HK-2 (cell line): ENCODE results near the gene HIVEP3.

Experiments used
- DNase-seq: peaks from one replicate; pipeline ENCODE4 v3.0.0-alpha.2; 2018; ENCODE audit not compliant: unreplicated experiment

HIVEP3 gene

DNA sequence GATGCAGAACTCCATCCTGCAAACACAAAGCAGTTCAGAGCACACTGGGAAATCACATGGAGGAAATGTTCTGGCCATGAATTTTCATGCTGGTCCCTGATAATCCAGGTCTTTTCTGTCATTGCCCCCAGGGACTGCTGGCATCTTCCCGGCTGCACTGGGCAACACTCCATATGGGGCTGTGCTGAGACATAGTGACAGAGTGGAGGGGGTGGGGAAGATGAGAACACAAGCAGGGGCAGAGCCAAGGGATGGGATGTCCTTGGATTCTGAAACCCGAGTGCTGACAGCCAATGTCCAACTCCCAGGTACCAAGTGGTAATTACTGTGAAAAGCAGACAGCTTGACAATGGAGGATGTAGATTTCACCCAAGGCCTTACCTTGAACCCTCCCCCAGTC lies 185.7 kb downstream of the HIVEP3 start:
- DNase-seq = no peak

DNA sequence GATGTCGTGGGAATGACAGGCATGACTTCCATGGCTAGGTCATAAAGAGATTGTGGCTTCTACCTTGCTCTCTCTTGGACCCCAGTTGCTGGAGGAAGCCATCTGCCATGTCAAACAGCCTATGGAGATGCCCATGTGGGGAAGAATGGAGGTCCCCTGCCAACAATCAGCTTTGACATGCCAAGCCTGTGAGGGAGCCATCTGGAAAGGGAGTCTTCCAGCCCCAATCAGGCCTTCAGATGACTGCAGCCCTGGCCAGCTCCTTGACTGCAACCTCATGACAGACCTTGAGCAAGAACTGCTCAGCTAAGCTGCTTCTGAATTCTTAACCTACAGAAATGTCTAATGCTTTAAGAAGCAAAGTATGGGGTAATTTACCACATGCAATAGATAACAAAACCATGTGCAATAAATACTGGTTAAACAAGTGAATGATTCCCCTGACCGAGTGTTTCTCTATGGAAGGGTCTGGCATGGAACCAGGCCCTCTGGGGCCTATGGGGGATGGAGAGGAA lies 187.1 kb downstream of the HIVEP3 start:
- DNase-seq = no peak

DNA sequence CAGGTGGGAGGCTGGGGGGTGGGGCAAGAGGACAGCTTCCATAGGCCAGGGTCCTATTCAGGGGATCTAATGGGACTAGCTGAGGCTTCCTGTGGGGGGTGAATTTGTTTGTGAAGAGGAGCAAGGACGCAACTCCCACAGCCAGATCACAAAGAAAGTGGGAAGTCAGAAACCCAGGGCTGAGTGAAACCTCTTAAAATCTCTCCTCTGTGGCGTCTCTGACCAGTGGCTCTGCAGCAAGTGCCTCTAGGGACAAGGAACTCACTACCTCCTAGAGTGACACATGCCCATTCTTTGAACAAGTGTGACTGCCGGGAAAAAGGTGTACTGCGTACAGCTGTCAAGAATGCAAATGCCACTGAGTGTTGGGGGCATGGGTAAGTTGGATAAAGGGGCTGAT lies 187.9 kb downstream of the HIVEP3 start:
- no peak for DNase-seq

DNA sequence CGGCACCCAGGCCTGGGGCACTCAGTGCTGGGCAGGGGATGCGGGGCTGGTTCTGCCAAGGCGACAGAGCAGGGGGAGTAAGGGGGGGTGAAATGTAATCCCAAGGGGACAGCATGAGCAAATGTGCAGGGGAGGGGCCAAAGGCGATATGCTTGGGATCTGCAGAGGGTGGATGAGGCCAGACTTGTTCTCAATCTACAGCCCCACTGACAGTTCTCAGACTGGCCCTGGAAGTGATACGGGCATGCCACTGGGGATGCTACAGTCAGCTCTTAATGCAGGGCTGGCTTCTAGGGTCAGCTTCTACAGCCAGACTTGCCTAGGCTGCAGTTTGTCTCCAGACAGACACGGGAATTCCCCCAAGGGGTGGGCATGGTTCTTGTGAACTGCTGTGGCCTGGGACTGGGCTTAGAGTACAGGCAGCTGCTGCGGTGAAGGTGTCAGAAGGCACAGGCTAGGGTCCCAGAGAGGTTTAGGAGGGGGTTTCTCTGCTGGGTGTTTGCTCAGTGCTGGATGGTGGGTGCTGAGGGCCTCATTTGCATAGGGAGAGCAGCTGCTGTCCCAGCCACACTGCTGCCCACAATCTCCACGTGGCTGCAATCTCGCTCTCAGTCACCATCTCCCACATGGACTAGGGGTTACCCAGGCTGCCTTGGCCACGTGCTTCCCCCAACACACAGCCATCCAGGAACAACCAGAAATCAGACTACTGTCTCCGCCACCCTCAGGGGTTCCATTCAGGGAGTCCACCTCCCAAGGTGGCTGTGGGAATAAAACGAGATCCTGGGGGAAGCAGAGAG lies 190.1 kb downstream of the HIVEP3 start:
- no peak for DNase-seq

DNA sequence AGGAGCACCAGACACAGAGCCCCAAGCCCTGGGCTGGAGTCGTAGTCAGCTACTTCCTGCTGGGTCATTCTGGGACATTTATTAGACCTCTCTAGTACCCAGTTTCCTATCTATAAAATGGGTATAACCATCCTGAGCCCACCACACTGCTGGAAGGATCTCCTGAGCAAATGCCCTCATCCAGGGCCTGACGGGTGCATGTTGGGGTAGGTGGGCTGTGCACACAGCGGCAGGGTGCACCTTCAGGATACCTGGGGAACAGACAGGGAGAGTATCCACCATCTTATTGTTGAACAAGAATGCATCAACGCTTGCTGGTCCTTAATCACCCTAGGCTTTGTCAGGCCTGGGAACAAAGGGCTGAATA lies 191.0 kb downstream of the HIVEP3 start:
- no peak for DNase-seq

DNA sequence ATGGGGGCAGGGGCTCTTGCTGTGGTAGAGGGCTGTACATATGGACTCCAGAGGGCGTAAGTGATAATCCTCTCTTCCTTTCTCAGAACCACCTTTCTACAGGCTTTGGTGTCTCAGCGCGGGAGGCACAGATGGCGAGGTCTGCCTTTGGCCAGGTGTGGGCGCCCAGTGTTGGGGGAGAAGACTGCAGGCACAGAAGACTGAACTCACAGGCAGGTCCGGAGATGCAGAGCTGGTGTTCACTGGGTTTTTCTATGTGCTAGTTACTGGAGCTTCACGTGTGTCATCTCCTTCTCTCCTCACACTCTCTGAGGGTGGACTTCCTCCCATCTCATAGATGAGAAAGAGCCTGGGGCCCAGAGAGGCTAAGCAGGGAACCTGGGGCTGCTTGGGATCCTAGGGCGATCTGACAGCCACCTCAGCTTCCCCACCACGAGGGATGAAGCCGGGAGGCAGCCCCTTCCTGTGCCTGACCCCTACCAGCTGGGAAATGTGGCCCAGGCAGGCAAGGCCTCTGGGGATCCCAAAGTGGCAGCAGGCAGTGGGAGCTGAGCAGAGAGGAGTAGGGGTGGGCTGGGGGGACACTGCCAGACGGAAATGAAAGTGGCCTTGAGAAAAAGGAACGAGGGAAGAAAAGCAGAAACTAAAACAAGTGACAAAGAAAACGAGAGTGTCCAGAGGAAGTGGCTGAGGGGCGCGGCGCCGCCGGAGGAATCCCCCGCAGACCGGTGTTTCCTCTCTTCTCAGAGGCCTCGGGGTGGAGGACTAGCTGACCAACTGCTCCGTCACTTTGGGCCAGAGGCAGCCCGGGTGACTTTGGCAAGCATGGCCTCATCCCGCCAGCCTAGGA lies 191.6 kb downstream of the HIVEP3 start:
- DNase-seq = no peak

DNA sequence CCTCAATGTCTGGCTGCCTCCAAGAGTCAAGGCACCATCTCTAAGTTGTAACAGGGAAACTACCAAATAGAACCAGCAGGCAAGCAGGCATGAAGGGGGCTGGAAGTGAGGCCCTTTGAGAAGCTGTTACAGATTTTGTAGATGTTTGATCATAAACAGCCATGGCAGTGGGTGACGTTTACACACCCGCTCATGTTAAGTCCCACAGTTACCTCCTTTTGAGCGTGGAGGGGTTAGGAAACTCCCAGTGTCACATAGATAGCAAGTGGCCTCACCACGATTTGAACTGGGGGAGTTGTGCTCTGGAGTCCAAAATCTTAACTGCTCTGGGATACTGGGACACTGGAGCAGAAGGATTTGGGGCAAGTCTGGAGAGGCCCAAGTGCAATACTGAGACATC lies 192.4 kb downstream of the HIVEP3 start:
- no peak for DNase-seq

DNA sequence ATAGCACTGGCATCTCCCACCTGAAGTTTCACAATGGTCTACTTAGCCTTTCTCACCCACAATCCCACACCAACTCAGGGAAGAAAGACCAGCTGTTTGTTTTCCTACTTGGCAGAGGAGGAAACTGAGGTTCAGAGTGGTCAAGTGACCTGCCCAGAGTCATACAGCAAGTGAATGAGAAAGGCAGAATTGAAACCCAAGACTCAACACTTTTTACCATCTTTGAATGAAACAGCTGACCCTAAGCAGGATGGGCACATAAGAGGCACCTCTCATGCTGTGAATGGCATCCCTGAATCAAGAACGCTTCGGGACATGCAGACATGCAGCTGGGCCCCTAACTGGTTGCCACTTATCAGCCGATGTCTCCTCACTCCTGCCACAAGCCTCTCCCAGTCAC lies 193.8 kb downstream of the HIVEP3 start:
- DNase-seq = no peak

DNA sequence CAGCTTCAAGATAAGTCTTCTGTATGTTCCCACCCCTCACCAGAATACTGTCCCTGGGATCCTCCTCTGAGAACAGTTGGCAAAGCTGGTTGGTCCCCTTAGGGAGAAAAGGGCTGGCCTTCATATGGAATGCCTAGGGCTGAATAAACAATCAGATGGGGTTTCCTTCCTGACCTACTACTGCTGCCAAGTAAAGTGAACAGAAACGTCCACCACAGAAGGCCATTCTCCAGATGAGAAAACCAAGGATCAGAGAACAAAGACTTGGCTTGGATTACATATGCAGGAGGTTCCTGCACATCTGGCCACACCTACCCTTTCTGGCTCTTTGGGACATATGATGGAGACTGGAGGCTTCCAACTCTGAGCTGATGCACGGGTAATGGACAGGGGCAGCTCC lies 194.5 kb downstream of the HIVEP3 start:
- DNase-seq = no peak

GRCh38 chr1:41723786-41724185 lies 194.9 kb downstream of the HIVEP3 start:
- DNase-seq = no peak

DNA sequence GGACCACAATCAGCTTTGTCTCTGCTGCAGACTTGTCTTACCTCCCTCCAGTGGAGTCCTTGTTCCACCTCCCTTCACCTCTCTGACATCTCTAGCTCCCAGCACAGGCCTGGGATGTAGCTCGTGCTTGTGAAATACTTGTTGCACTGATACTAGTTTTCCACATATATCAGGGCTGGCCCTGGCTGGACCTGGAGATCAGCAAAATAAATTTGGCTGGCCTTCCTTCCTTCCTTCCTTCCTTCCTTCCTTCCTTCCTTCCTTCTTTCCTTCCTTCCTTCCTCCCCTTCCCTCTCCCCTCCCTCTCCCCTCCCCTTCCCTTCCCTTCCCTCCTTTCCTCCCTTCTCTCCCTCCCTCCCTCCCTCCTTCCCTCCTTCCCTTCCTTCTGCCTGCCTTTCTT lies 196.5 kb downstream of the HIVEP3 start:
- no peak for DNase-seq

- no peak for DNase-seq
Observed at GRCh38 chr1:41720861-41721410, 197.8 kb downstream of the HIVEP3 start.

DNA sequence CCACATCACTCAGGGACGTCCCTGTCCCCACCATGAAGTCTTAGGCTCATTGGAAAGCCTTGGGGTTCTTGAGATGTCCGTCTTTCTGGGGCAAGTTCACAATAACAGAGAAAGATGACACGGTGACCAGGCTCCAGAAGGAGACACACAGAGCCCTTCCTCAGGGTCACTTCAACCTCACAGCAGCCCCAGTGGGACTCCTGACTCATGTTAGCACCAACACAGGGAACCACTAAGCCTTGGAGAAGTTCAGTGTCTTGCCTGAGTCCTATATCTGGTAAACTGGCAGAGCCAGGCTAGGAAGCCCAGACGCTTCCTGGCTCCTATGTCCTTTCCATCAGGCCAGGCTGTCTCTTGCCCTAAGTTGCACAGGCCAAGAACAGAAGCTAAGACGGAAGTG lies 199.1 kb downstream of the HIVEP3 start:
- no peak for DNase-seq

- DNase-seq = no peak
Observed at GRCh38 chr1:41719128-41719527, 199.6 kb downstream of the HIVEP3 start.

DNA sequence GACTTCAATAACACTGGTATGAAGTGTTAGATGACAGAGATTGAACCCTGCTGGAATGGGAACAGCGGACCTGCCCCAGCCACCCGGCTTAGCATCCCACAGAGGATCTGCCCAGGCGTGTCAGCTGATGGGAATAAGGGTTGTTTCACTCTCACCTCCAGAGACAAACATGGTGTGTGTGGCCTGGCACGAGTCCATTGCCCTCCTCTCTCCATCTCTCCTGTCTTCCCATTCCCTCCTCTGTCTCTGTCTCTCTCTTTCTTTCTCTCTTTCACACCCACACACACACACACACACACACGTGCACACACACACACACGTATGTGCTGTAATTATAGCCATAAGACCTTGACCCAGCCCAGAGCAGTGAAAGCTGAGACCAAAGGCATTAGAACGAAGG lies 200.2 kb downstream of the HIVEP3 start:
- no peak for DNase-seq

GRCh38 chr1:41716188-41717130 lies 202.3 kb downstream of the HIVEP3 start:
- no peak for DNase-seq

DNA sequence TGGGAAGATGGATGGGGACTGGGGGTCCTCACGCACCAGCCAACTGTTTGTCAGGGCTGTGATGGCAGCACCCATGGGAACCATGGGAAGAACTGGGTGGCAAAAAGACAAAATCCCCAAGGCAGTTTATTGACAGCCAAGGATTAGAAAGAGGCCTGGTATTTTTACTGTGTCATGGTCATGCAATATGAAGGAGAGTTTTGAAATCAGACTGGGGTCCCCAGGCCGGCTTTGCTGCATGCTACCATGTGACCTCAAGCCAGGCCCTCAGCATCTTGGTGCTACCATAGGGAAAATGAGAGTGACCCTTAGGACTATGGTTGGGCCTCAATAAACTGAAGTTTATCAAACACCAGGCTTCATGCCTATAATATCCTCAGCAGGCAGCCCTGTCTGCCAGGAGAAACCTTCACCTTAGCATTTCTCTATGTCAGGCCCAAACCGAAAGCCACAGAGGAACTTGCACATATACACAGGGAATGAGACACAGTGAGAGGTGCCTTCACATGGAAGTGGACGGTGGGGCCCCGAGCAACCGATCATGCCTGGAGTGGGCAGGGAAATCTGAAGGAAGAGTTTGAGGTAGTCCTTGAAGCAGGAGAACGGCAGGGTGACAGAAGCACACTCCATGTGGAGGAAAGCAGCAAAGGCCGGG lies 203.2 kb downstream of the HIVEP3 start:
- DNase-seq = no peak

DNA sequence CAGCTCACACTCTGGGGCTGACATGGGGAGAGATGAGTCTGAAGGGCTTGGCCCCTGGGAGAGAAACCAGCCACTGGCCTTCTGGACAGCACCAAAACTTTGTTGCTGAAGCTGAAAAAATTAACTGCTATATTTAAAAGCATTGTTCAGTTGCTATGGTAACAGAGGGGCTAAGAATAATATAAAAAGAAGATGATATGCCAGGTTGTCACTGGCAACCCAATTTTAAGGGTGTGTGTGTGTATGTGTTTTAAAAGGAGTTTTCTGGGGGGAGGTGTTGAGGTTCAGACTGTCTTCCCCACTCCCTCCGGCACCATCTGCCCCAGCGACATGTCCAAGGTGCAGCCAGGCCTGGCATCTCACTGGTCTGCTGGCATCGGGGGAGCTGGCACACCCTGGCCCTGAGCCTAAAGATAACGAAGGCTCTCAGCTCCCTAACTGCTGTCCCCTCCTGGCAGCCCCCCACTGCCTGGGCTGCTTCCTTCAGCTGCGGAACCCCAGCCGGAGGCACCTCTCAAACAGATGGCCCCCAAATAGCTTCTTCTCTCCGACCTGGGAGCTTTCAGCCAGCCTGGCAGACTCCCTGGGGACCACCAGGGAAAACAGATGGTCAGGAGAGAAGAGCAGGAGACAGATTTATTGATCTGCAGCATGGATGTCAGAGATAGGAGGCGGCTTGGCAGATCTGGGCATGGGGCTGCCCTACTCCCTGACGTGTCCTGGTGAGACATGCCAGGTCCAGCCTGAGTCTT lies 203.9 kb downstream of the HIVEP3 start:
- DNase-seq = no peak

DNA sequence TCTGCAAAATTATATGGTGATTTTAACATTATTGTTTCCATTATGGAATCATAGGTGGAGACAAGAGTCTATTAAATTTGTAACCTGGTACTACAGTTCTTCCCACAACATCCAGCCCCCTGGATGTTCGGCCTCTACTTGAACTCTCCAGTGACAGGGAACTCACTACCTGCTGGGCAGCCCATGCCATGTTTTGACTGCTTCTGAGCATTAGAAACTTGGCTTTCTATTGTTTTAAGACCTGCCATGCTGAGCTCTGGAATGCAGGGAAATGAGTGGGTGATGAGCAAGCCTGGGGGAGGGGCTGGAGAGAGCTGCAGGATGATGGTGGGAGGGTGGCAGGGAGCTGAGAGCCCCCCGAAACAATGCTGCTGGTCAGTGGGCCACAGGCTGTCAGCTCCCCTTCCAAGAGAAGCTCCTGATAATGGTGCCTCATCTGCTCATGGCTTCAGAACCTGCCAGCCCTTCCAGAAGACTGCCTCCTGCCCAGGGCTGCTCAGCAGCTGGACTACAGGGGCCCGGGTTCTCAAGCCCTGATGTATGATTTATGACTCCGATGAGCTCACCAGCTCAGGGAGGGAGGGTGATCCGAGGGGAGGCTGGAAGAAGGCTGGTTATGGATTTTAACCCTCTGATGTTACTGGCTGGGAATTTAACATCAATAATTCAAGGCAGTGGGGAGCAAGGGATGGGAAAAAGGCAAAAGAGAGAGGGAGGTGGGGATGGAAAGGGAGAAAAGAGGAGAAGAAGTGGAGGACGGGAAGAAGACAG lies 205.0 kb downstream of the HIVEP3 start:
- peak; percentile 57 for DNase-seq

DNA sequence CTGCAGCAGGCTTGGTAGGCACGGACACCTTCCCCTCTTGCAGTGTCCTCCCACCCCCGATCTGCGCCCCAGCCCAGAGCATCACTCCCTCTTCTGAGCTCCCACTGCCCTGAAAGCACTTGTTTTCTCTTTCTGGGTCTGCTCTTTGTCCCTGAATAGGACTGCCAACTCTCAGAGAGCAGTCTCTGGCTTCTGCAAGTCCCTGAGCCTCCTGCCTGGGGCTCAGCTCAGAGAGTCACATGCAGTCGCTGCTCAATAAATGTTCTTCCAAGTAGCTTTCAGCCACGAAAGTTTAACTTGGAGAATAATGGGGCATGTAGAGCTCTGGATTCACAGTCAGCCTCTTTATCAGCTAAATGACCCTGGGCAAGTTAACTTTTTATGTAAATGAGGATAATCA lies 205.6 kb downstream of the HIVEP3 start:
- no peak for DNase-seq
